Fibroblast of lung (primary cell): ENCODE measurements around the gene PMM1. TPM values are rescaled to one million over a fixed set of nuclear protein-coding genes. Genes with fewer than 3 reads are reported as not detected.

Source experiments
- DNase-seq, 2 donors: peaks; one replicate each; pipeline versions ENCODE4 v3.0.0 to v3.0.0-alpha.2; 2010; ENCODE audit warnings: low read depth in 2 of 2
- H2AFZ ChIP-seq: 2 replicates; pipeline ENCODE4 v1.5.1; 2012; ENCODE audit warnings: low read length, control low read depth, inconsistent platforms
- H3K27ac ChIP-seq: 2 replicates; pipeline ENCODE4 v1.5.1; 2011; ENCODE audit warnings: low read length, control low read depth; ENCODE audit not compliant: insufficient read depth
- H3K27me3 ChIP-seq: 2 replicates; pipeline ENCODE4 v1.5.1; 2011; ENCODE audit warnings: mild to moderate bottlenecking, low read length; ENCODE audit not compliant: control insufficient read depth, insufficient read depth
- H3K36me3 ChIP-seq: 2 replicates; pipeline ENCODE4 v1.5.1; 2011; ENCODE audit warnings: low read length; ENCODE audit not compliant: control insufficient read depth, insufficient read depth
- H3K4me1 ChIP-seq: 2 replicates; pipeline ENCODE4 v1.5.1; 2011; ENCODE audit warnings: low read length; ENCODE audit not compliant: control insufficient read depth, insufficient read depth; ENCODE audit errors: extremely low read depth
- H3K4me2 ChIP-seq: 2 replicates; pipeline ENCODE4 v1.5.1; 2011; ENCODE audit warnings: low read length, control low read depth; ENCODE audit not compliant: insufficient read depth; ENCODE audit errors: extremely low read depth
- H3K4me3 ChIP-seq, 4 experiments: fragments of 200-600 bp in 1 of 4; sonication (generic) in 1 of 4; replicated peaks in 1 of 4; 2 replicates each; pipeline ENCODE4 v1.5.1; 2011 to 2016; ENCODE audit warnings: low read length in 4 of 4, low read depth in 3 of 4, mild to moderate bottlenecking in 3 of 4, control low read depth in 2 of 4, inconsistent platforms in 1 of 4, mixed read lengths in 1 of 4; ENCODE audit not compliant: insufficient read depth in 1 of 4; ENCODE audit errors: control extremely low read depth in 1 of 4
- H3K79me2 ChIP-seq: 2 replicates; pipeline ENCODE4 v1.5.1; 2012; ENCODE audit warnings: mild to moderate bottlenecking, low read length, inconsistent platforms; ENCODE audit not compliant: control insufficient read depth, insufficient read depth
- H3K9ac ChIP-seq: 2 replicates; pipeline ENCODE4 v1.5.1; 2011; ENCODE audit warnings: mild to moderate bottlenecking, low read length, control low read depth; ENCODE audit not compliant: insufficient read depth
- H3K9me3 ChIP-seq: 2 replicates; pipeline ENCODE4 v1.5.1; 2012; ENCODE audit warnings: low read depth, low read length; ENCODE audit not compliant: control insufficient read depth, insufficient read depth
- H4K20me1 ChIP-seq: 2 replicates; pipeline ENCODE4 v1.5.1; 2011; ENCODE audit warnings: low read length; ENCODE audit not compliant: control insufficient read depth, insufficient read depth; ENCODE audit errors: extremely low read depth
- EZH2 ChIP-seq: IDR thresholded peaks from 2 replicates; pipeline ENCODE4 v1.5.1; 2012; ENCODE audit warnings: low read length, control low read depth, mild to moderate bottlenecking; ENCODE audit errors: missing control alignments
- polyA plus RNA-seq, 2 donors: library from polyadenylated mRNA; depleted of rRNA in 1 of 2; stranded (reverse) in 1 of 2; unstranded in 1 of 2; fragments of >200 nt; gene quantifications; 2 replicates each; pipeline ENCODE4 v1.2.1, GENCODE V29; 2011 to 2012; ENCODE audit warnings: missing spikeins in 1 of 2
- total RNA-seq: library from RNA; depleted of rRNA; stranded (reverse); fragments of >200 nt; gene quantifications from 2 replicates; pipeline ENCODE4 v1.2.1, GENCODE V29; 2014
- TF ChIP-seq, protein P1 (sequence below), 2 donors: IDR thresholded peaks in 1 of 2; conservative IDR thresholded peaks in 1 of 2; 1 replicate in 1 of 2; 2 replicates in 1 of 2; pipeline ENCODE4 v1.5.1; 2011 to 2012; ENCODE audit warnings: low read length in 2 of 2, control low read depth in 1 of 2, inconsistent platforms in 1 of 2, low read depth in 1 of 2, mild to moderate bottlenecking in 1 of 2

PMM1 gene
- total and polyA plus RNA-seq, 2 donors (not counting 1 experiment from before 2014, with no cell fraction given) = 32.4 to 110 TPM

- no peak for DNase-seq
- TF ChIP-seq, protein P1, sequence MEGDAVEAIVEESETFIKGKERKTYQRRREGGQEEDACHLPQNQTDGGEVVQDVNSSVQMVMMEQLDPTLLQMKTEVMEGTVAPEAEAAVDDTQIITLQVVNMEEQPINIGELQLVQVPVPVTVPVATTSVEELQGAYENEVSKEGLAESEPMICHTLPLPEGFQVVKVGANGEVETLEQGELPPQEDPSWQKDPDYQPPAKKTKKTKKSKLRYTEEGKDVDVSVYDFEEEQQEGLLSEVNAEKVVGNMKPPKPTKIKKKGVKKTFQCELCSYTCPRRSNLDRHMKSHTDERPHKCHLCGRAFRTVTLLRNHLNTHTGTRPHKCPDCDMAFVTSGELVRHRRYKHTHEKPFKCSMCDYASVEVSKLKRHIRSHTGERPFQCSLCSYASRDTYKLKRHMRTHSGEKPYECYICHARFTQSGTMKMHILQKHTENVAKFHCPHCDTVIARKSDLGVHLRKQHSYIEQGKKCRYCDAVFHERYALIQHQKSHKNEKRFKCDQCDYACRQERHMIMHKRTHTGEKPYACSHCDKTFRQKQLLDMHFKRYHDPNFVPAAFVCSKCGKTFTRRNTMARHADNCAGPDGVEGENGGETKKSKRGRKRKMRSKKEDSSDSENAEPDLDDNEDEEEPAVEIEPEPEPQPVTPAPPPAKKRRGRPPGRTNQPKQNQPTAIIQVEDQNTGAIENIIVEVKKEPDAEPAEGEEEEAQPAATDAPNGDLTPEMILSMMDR (conservative IDR thresholded peaks at IDR 0.05 in 1 of 2, IDR thresholded peaks at IDR 0.05 in 1 of 2; ENCODE audit: low read depth in 1 of 2, low read length in 2 of 2) = no peak
- TF ChIP-seq EZH2 = no peak
- Histone ChIP-seq H3K27me3 (no peaks in the 10 kb centered on the region), H3K9ac (no peak overlapping the region), H3K4me1 (no peaks in the 10 kb centered on the region), H3K4me3 (no peak overlapping the region), H3K4me2 (no peak overlapping the region), H3K79me2 (peaks cover 36% of the 10 kb centered on the region), H4K20me1 (no peaks in the 10 kb centered on the region), H3K27ac (no peak overlapping the region), H2AFZ (no peak overlapping the region), H3K36me3 (peaks cover 22% of the 10 kb centered on the region), H3K9me3 (no peaks in the 10 kb centered on the region)
These were observed 35.9 kb upstream of the PMM1 start for GRCh38 chr22:41625577-41625976.

GRCh38 chr22:41621911-41622179 lies 32.2 kb upstream of the PMM1 start:
- peak overlapping the region; percentile 18 for H2AFZ ChIP-seq
- no peaks in the 10 kb centered on the region for H3K4me1 ChIP-seq
- no peaks in the 10 kb centered on the region for H3K27me3 ChIP-seq
- H3K79me2 ChIP-seq = peaks cover 55% of the 10 kb centered on the region
- H3K4me3 ChIP-seq = peak overlapping the region; percentile 85 to 99 (median 94)
- TF ChIP-seq EZH2 = no peak
- TF ChIP-seq, protein P1 (conservative IDR thresholded peaks at IDR 0.05 in 1 of 2, IDR thresholded peaks at IDR 0.05 in 1 of 2; ENCODE audit: low read depth in 1 of 2, low read length in 2 of 2) = no peak
- peaks cover 10% of the 10 kb centered on the region for H3K36me3 ChIP-seq
- no peaks in the 10 kb centered on the region for H3K9me3 ChIP-seq
- H3K27ac ChIP-seq = peak overlapping the region; percentile 100
- DNase-seq = no peak
- H3K4me2 ChIP-seq = peak overlapping the region; percentile 90
- no peaks in the 10 kb centered on the region for H4K20me1 ChIP-seq
- H3K9ac ChIP-seq = peak overlapping the region; percentile 99

GRCh38 chr22:41621099-41621910 lies 31.7 kb upstream of the PMM1 start, which contains the start of gene XRCC6:
TSS of gene XRCC6 (plus strand) at chr22:41621295. CDS start at chr22:41622005, 710 bp downstream.
- Histone ChIP-seq H3K4me2 (peak within 1 kb of the TSS; percentile 90), H3K4me3 (peak within 1 kb of the TSS; percentile 85 to 99 (median 94)), H3K36me3 (peaks cover 10% of the 10 kb centered on the region), H3K27me3 (no peaks in the 10 kb centered on the region), H2AFZ (peak within 1 kb of the TSS; percentile 91), H3K27ac (peak within 1 kb of the TSS; percentile 100), H3K79me2 (peaks cover 56% of the 10 kb centered on the region), H3K9me3 (no peaks in the 10 kb centered on the region), H3K4me1 (no peaks in the 10 kb centered on the region), H4K20me1 (no peaks in the 10 kb centered on the region), H3K9ac (peak within 1 kb of the TSS; percentile 99)
- peak; percentile 99 to 100 for DNase-seq
- no peak for TF ChIP-seq EZH2
- TF ChIP-seq, protein P1 (conservative IDR thresholded peaks at IDR 0.05 in 1 of 2, IDR thresholded peaks at IDR 0.05 in 1 of 2; ENCODE audit: low read depth in 1 of 2, low read length in 2 of 2) = no peak
